IPS-NIHi7 (cell line): ENCODE data around the gene SDR39U1.

Experiments used
- DNase-seq: peaks from one replicate; pipeline ENCODE4 v3.0.0; 2012; ENCODE audit warnings: mixed read lengths; ENCODE audit errors: extremely low spot score

Gene SDR39U1

GRCh38 chr14:24443053-24443665 lies 583 bp upstream of the SDR39U1 start:
- DNase-seq = no peak

- no peak for DNase-seq
These were observed 704 bp downstream of the SDR39U1 start for GRCh38 chr14:24441904-24442239.

- DNase-seq = no peak
These were observed 1.1 kb downstream of the SDR39U1 start for GRCh38 chr14:24441485-24441884.

GRCh38 chr14:24440606-24441399 lies 1.8 kb downstream of the SDR39U1 start:
- no peak for DNase-seq

- no peak for DNase-seq
These were observed 2.6 kb downstream of the SDR39U1 start for GRCh38 chr14:24439830-24440605.

GRCh38 chr14:24439257-24439656 lies 3.3 kb downstream of the SDR39U1 start:
- no peak for DNase-seq

GRCh38 chr14:24438223-24439097 lies 4.1 kb downstream of the SDR39U1 start:
- DNase-seq = no peak

- DNase-seq = no peak
These were observed 4.9 kb downstream of the SDR39U1 start for GRCh38 chr14:24437736-24438067.

- no peak for DNase-seq
These were observed 5.4 kb downstream of the SDR39U1 start for GRCh38 chr14:24437020-24437735.

GRCh38 chr14:24436355-24437019 lies 6.1 kb downstream of the SDR39U1 start:
- peak; percentile 69 for DNase-seq

GRCh38 chr14:24435998-24436354 lies 6.6 kb downstream of the SDR39U1 start:
- DNase-seq = no peak

GRCh38 chr14:24435192-24435810 lies 7.3 kb downstream of the SDR39U1 start:
- no peak for DNase-seq

GRCh38 chr14:24434676-24435075 lies 7.9 kb downstream of the SDR39U1 start:
- DNase-seq = no peak

- no peak for DNase-seq
These were observed 8.5 kb downstream of the SDR39U1 start for GRCh38 chr14:24434036-24434435.

- DNase-seq = no peak
These were observed 10.1 kb downstream of the SDR39U1 start for GRCh38 chr14:24432259-24433131.

- DNase-seq = peak; percentile 93
These were observed 10.9 kb downstream of the SDR39U1 start for GRCh38 chr14:24431569-24432258.

GRCh38 chr14:24430682-24431568 lies 11.7 kb downstream of the SDR39U1 start:
- DNase-seq = no peak
